Muscle layer of colon (tissue), 2 donors: ENCODE measurements around the gene CCDC174.

Experiments used
- H3K27ac ChIP-seq: one replicate; pipeline ENCODE4 v1.7.0; 2013; ENCODE audit warnings: low read depth, mild to moderate bottlenecking, low read length, moderate library complexity
- H3K27me3 ChIP-seq, 2 donors: one replicate each; pipeline ENCODE4 v1.7.0; 2013; ENCODE audit warnings: low read length in 2 of 2, mild to moderate bottlenecking in 2 of 2; ENCODE audit not compliant: insufficient read depth in 2 of 2, control insufficient read depth in 1 of 2
- H3K36me3 ChIP-seq: one replicate; pipeline ENCODE4 v1.7.0; 2013; ENCODE audit warnings: mild to moderate bottlenecking, low read length; ENCODE audit not compliant: insufficient read depth
- H3K4me1 ChIP-seq: one replicate; pipeline ENCODE4 v1.7.0; 2013; ENCODE audit warnings: mild to moderate bottlenecking, low read length; ENCODE audit not compliant: insufficient read depth
- H3K4me3 ChIP-seq, 2 donors: one replicate each; pipeline ENCODE4 v1.7.0; 2013; ENCODE audit warnings: low read length in 2 of 2, low read depth in 1 of 2, mild to moderate bottlenecking in 1 of 2, moderate library complexity in 1 of 2
- H3K9ac ChIP-seq: one replicate; pipeline ENCODE4 v1.7.0; 2013; ENCODE audit warnings: low read length
- H3K9me3 ChIP-seq: one replicate; pipeline ENCODE4 v1.7.0; 2013; ENCODE audit warnings: mild to moderate bottlenecking, low read length
- donor health status: abdominal sarcoma.
- donor health status: Adenocarcinoma of cecum.

The CCDC174 gene

GRCh38 chr3:14628406-14628805 lies 23.2 kb upstream of the CCDC174 start:
- Histone ChIP-seq H3K27ac (no peak overlapping the region), H3K36me3 (no peaks in the 10 kb centered on the region), H3K27me3 (peaks cover 0 to 4% of the 10 kb centered on the region in 2 donors), H3K9ac (no peak overlapping the region), H3K4me1 (no peaks in the 10 kb centered on the region), H3K9me3 (no peaks in the 10 kb centered on the region), H3K4me3 (no peak overlapping the region)

GRCh38 chr3:14630404-14631100 lies 21.0 kb upstream of the CCDC174 start:
- H3K27ac ChIP-seq: no peak overlapping the region
- H3K36me3 ChIP-seq: no peaks in the 10 kb centered on the region
- no peaks in the 10 kb centered on the region for H3K9me3 ChIP-seq
- H3K4me1 ChIP-seq: no peaks in the 10 kb centered on the region
- no peak overlapping the region for H3K9ac ChIP-seq
- H3K27me3 ChIP-seq: peaks cover 0 to 4% of the 10 kb centered on the region in 2 donors
- no peak overlapping the region for H3K4me3 ChIP-seq

GRCh38 chr3:14631101-14631497 lies 20.5 kb upstream of the CCDC174 start:
- Histone ChIP-seq H3K27me3 (peaks cover 0 to 4% of the 10 kb centered on the region in 2 donors), H3K27ac (no peak overlapping the region), H3K4me1 (no peaks in the 10 kb centered on the region), H3K9me3 (no peaks in the 10 kb centered on the region), H3K9ac (no peak overlapping the region), H3K36me3 (no peaks in the 10 kb centered on the region), H3K4me3 (no peak overlapping the region)

GRCh38 chr3:14631687-14632441 lies 19.7 kb upstream of the CCDC174 start:
- H3K4me1 ChIP-seq: no peaks in the 10 kb centered on the region
- no peak overlapping the region for H3K9ac ChIP-seq
- no peaks in the 10 kb centered on the region for H3K9me3 ChIP-seq
- no peaks in the 10 kb centered on the region for H3K36me3 ChIP-seq
- peaks cover 0 to 4% of the 10 kb centered on the region in 2 donors for H3K27me3 ChIP-seq
- no peak overlapping the region for H3K4me3 ChIP-seq
- H3K27ac ChIP-seq: no peak overlapping the region

- Histone ChIP-seq H3K4me1 (no peaks in the 10 kb centered on the region), H3K27me3 (peaks cover 0 to 4% of the 10 kb centered on the region in 2 donors), H3K36me3 (no peaks in the 10 kb centered on the region), H3K9me3 (no peaks in the 10 kb centered on the region), H3K27ac (no peak overlapping the region), H3K4me3 (no peak overlapping the region), H3K9ac (no peak overlapping the region)
Measured at GRCh38 chr3:14632442-14632930, 19.1 kb upstream of the CCDC174 start.

- H3K9ac ChIP-seq: no peak overlapping the region
- no peak overlapping the region for H3K4me3 ChIP-seq
- no peak overlapping the region for H3K27ac ChIP-seq
- H3K4me1 ChIP-seq: no peaks in the 10 kb centered on the region
- H3K27me3 ChIP-seq: no peaks in the 10 kb centered on the region
- no peaks in the 10 kb centered on the region for H3K9me3 ChIP-seq
- H3K36me3 ChIP-seq: no peaks in the 10 kb centered on the region
Measured at GRCh38 chr3:14633417-14633816, 18.1 kb upstream of the CCDC174 start.

- Histone ChIP-seq H3K27me3 (no peaks in the 10 kb centered on the region), H3K4me1 (no peaks in the 10 kb centered on the region), H3K9ac (no peak overlapping the region), H3K9me3 (no peaks in the 10 kb centered on the region), H3K27ac (no peak overlapping the region), H3K36me3 (no peaks in the 10 kb centered on the region), H3K4me3 (no peak overlapping the region)
Measured at GRCh38 chr3:14633819-14634424, 17.6 kb upstream of the CCDC174 start.

GRCh38 chr3:14634763-14635400 lies 16.7 kb upstream of the CCDC174 start:
- Histone ChIP-seq H3K36me3 (no peaks in the 10 kb centered on the region), H3K4me3 (no peak overlapping the region), H3K9me3 (no peaks in the 10 kb centered on the region), H3K4me1 (no peaks in the 10 kb centered on the region), H3K27ac (no peak overlapping the region), H3K9ac (no peak overlapping the region), H3K27me3 (no peaks in the 10 kb centered on the region)

GRCh38 chr3:14636496-14637087 lies 15.0 kb upstream of the CCDC174 start:
- H3K27me3 ChIP-seq: peaks cover 0 to 8% of the 10 kb centered on the region in 2 donors
- H3K36me3 ChIP-seq: no peaks in the 10 kb centered on the region
- H3K4me1 ChIP-seq: no peaks in the 10 kb centered on the region
- no peak overlapping the region for H3K27ac ChIP-seq
- no peak overlapping the region for H3K9ac ChIP-seq
- no peaks in the 10 kb centered on the region for H3K9me3 ChIP-seq
- no peak overlapping the region for H3K4me3 ChIP-seq

GRCh38 chr3:14640157-14640562 lies 11.4 kb upstream of the CCDC174 start:
- Histone ChIP-seq H3K9ac (no peak overlapping the region), H3K27me3 (peaks cover 0 to 8% of the 10 kb centered on the region in 2 donors), H3K27ac (no peak overlapping the region), H3K36me3 (no peaks in the 10 kb centered on the region), H3K4me3 (no peak overlapping the region), H3K9me3 (no peaks in the 10 kb centered on the region), H3K4me1 (no peaks in the 10 kb centered on the region)

GRCh38 chr3:14640734-14641133 lies 10.8 kb upstream of the CCDC174 start:
- H3K9me3 ChIP-seq: no peaks in the 10 kb centered on the region
- H3K9ac ChIP-seq: no peak overlapping the region
- no peak overlapping the region for H3K4me3 ChIP-seq
- no peaks in the 10 kb centered on the region for H3K36me3 ChIP-seq
- H3K27me3 ChIP-seq: peaks cover 0 to 8% of the 10 kb centered on the region in 2 donors
- H3K27ac ChIP-seq: no peak overlapping the region
- no peaks in the 10 kb centered on the region for H3K4me1 ChIP-seq
